Osteoblast (primary cell): ENCODE measurements around the gene AP3S2. TPM values are rescaled to one million over a fixed set of nuclear protein-coding genes. Genes with fewer than 3 reads are reported as not detected.

Experiments used
- DNase-seq: peaks from one replicate; pipeline ENCODE4 v3.0.0; 2011; ENCODE audit warnings: low spot score, mixed read lengths; ENCODE audit not compliant: insufficient read length; ENCODE audit errors: missing footprints
- H2AFZ ChIP-seq: 2 replicates; pipeline ENCODE4 v1.6.0; 2011; ENCODE audit warnings: mild to moderate bottlenecking, low read length
- H3K27ac ChIP-seq: 2 replicates; pipeline ENCODE4 v1.5.1; 2011; ENCODE audit warnings: mild to moderate bottlenecking, low read depth, low read length, moderate library complexity
- H3K27me3 ChIP-seq: 2 replicates; pipeline ENCODE4 v1.6.0; 2012; ENCODE audit warnings: mild to moderate bottlenecking, control low read depth, inconsistent platforms, low read length, moderate library complexity; ENCODE audit not compliant: insufficient read depth
- H3K36me3 ChIP-seq: 2 replicates; pipeline ENCODE4 v1.5.1; 2011; ENCODE audit warnings: mild to moderate bottlenecking, low read length, control low read depth, moderate library complexity; ENCODE audit not compliant: insufficient read depth
- H3K4me1 ChIP-seq: 2 replicates; pipeline ENCODE4 v1.5.1; 2011; ENCODE audit warnings: mild to moderate bottlenecking, low read length, control low read depth, moderate library complexity; ENCODE audit not compliant: insufficient read depth
- H3K4me2 ChIP-seq: 2 replicates; pipeline ENCODE4 v1.6.0; 2011; ENCODE audit warnings: mild to moderate bottlenecking, low read length; ENCODE audit not compliant: insufficient read depth
- H3K4me3 ChIP-seq: fragments of 200-600 bp; sonication (generic); 3 replicates; pipeline ENCODE4 v1.5.1; 2012; ENCODE audit warnings: mild to moderate bottlenecking, low read length, inconsistent platforms; ENCODE audit not compliant: insufficient read depth
- H3K79me2 ChIP-seq: 2 replicates; pipeline ENCODE4 v1.6.0; 2012; ENCODE audit warnings: mild to moderate bottlenecking, low read length, control low read depth, inconsistent platforms; ENCODE audit not compliant: insufficient read depth
- H3K9me3 ChIP-seq: 2 replicates; pipeline ENCODE4 v1.5.1; 2011; ENCODE audit warnings: low read depth, low read length, control low read depth
- H4K20me1 ChIP-seq: 2 replicates; pipeline ENCODE4 v1.6.0; 2012; ENCODE audit warnings: mild to moderate bottlenecking, low read length, control low read depth; ENCODE audit not compliant: insufficient read depth
- CTCF ChIP-seq: IDR thresholded peaks from 2 replicates; pipeline ENCODE4 v1.5.1; 2011; ENCODE audit warnings: mild to moderate bottlenecking, low read depth, low read length, moderate library complexity; ENCODE audit errors: extremely low read depth
- total RNA-seq: library from RNA; depleted of rRNA; stranded (reverse); fragments of >200 nt; gene quantifications from 2 replicates; pipeline ENCODE4 v1.2.3, GENCODE V29; 2012

AP3S2 gene
- total RNA-seq, 1 donor, result 63.7 TPM

- DNase-seq, result peak; percentile 96
- Histone ChIP-seq H3K9me3 (no peaks in the 10 kb centered on the region), H3K27ac (peak overlapping the region; percentile 83), H3K79me2 (no peaks in the 10 kb centered on the region), H3K36me3 (peaks cover 10% of the 10 kb centered on the region), H3K4me3 (peak overlapping the region; percentile 31), H3K4me1 (peaks cover 47% of the 10 kb centered on the region), H4K20me1 (no peaks in the 10 kb centered on the region), H3K27me3 (no peaks in the 10 kb centered on the region), H2AFZ (peak overlapping the region; percentile 55), H3K4me2 (peak overlapping the region; percentile 65)
- no peak for TF ChIP-seq CTCF
These were observed 65.3 kb downstream of the AP3S2 start for GRCh38 chr15:89828281-89829145.

GRCh38 chr15:89827829-89828228 is 66.0 kb downstream of the AP3S2 start:
- Histone ChIP-seq H3K4me2 (peak overlapping the region; percentile 65), H2AFZ (peak overlapping the region; percentile 55), H3K4me3 (no peak overlapping the region), H3K79me2 (no peaks in the 10 kb centered on the region), H4K20me1 (no peaks in the 10 kb centered on the region), H3K4me1 (peaks cover 54% of the 10 kb centered on the region), H3K27ac (peak overlapping the region; percentile 83), H3K36me3 (peaks cover 3% of the 10 kb centered on the region), H3K27me3 (no peaks in the 10 kb centered on the region), H3K9me3 (no peaks in the 10 kb centered on the region)
- TF ChIP-seq CTCF, result no peak
- DNase-seq, result no peak

- Histone ChIP-seq H3K27ac (no peak overlapping the region), H3K27me3 (no peaks in the 10 kb centered on the region), H3K4me3 (no peak overlapping the region), H3K4me1 (peaks cover 61% of the 10 kb centered on the region), H2AFZ (no peak overlapping the region), H3K9me3 (no peaks in the 10 kb centered on the region), H3K79me2 (no peaks in the 10 kb centered on the region), H3K36me3 (no peaks in the 10 kb centered on the region), H3K4me2 (no peak overlapping the region), H4K20me1 (no peaks in the 10 kb centered on the region)
- DNase-seq, result peak; percentile 34
- no peak for TF ChIP-seq CTCF
These were observed 66.8 kb downstream of the AP3S2 start for GRCh38 chr15:89826671-89827655.
